ENCODE results near the gene WDR47. TPM values are rescaled to one million over a fixed set of nuclear protein-coding genes. Genes with fewer than 3 reads are reported as not detected.
A peak's percentile ranks its signal among the peaks of the same experiment; 100 is the strongest.

WDR47 gene
- polyA plus RNA-seq: 1 to 10 TPM; 6.0 to 8.0 (median 7.5) TPM

DNA sequence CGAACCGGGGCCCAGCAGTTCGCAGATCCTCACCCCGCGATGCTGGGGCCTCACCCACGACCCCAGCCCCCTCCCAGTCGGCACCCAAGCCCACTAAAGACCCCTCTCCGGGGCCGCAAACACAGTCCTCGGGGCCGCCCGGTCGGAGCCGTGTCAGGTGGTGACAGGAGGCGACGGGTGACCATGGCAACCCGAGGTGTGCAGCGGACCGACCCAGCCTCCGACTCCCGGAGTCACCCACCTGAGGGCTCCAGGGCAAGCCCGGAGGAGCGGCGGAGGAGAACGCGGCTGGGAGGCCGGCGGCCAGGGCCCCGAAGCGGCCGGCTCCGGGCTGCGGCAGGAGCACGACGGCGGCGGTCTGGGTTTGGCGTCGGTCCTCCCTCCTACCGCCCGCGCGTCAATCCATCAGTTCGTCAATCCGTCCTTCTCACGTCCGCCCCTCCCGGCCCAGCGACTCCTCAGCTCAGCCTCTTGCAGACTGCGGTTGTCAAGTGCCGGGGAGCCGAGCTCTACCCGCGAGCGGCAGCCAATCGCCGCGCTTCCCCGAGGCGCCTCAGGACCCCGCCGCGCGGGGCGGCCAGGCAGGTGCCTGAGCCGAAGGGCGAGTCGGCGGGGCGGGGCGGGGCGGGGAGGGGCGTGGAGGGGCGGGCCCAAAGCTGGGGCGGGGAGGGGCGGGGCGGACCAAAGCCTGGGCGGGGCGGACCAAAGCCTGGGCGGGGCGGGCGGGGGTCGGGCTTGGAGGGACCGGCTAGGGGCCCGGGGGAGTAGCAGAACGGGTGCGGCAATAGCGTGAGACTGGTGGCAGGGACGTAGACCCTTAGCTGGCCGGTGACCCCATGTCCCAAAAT is at the start of gene WDR47:
Gene WDR47, minus strand, starts transcription at position 482 of the 848 bp plus-strand sequence. CDS start 18,590 bp downstream, outside the sequence.
- peaks cover 16 to 19% of the 10 kb centered on the region in 2 donors for H3K4me1 Mint-ChIP-seq
- H3K36me3 Mint-ChIP-seq: no peaks in the 10 kb centered on the region
- peak; percentile 97 to 98 (median 98) for DNase-seq
- peak within 1 kb of the TSS; percentile 87 to 96 (median 94) for H3K4me3 Mint-ChIP-seq
- no peaks in the 10 kb centered on the region for H3K9me3 Mint-ChIP-seq
- peak within 1 kb of the TSS; percentile 86 to 98 (median 96) for H3K27ac Mint-ChIP-seq
- peaks cover 2 to 14% (median 8%) of the 10 kb centered on the region in 3 donors for H3K27me3 Mint-ChIP-seq (ENCODE audit: low read depth in 3 of 3)

GRCh38 chr1:109091078-109091838 is 49.4 kb upstream of the WDR47 start:
- H3K27me3 Mint-ChIP-seq (ENCODE audit: low read depth in 3 of 3): peaks cover 2 to 12% (median 4%) of the 10 kb centered on the region in 3 donors
- no peak for DNase-seq
- H3K36me3 Mint-ChIP-seq: peaks cover 0 to 11% (median 3%) of the 10 kb centered on the region in 3 donors
- H3K4me1 Mint-ChIP-seq: peaks cover 38 to 39% of the 10 kb centered on the region in 2 donors
- peak overlapping the region; percentile 94 to 99 (median 97) for H3K4me3 Mint-ChIP-seq
- H3K9me3 Mint-ChIP-seq: no peaks in the 10 kb centered on the region
- peak overlapping the region; percentile 93 to 99 (median 97) for H3K27ac Mint-ChIP-seq

GRCh38 chr1:109090196-109091077 is 48.5 kb upstream of the WDR47 start, which contains the start of gene TMEM167B:
Gene TMEM167B, plus strand, starts transcription at chr1:109090764. Its CDS starts 109 bp downstream, at chr1:109090873.
- Mint-ChIP-seq H3K27me3 (ENCODE audit: low read depth in 3 of 3) (peaks cover 4 to 12% (median 4%) of the 10 kb centered on the region in 3 donors), H3K4me3 (peak within 1 kb of the TSS; percentile 94 to 99 (median 97)), H3K4me1 (peaks cover 38 to 39% of the 10 kb centered on the region in 2 donors), H3K36me3 (peaks cover 0 to 11% (median 3%) of the 10 kb centered on the region in 3 donors), H3K27ac (peak within 1 kb of the TSS; percentile 93 to 99 (median 97)), H3K9me3 (no peaks in the 10 kb centered on the region)
- DNase-seq: peak; percentile 83 to 87 (median 86)

DNA sequence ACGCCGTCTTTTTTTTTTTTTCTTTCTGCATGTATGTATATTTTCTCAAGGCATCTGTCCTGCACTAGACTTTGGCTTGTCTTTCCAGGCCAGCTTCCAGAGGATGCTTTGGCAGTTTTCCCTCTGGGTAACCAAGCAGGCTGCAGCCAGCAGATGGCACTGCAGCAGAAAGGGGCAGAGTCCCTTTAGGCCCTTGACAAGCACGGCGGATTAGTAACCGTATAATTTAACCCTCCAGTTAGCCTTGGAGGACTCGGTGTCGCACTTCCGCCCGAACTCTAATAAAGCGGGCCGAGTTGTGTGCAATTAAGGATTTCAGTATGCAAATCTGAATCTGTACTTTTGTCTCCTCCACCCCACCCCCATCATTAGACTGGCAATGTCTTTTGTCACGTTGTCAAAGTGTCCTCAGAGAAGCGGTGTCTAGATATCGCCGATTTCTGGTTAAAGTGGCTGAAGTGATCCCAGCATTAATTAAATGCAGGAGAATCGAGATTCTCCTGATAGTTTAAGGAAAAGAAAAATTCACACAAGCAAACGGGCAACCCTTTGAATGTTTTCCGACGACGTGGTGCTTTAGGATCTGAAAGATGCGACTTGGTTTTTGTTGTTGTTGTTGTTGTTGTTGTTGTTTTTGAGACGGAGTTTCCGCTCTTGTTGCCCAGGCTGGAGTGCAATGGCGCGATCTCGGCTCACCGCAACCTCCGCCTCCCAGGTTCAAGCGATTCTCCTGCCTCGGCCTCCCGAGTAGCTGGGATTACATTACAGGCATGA is 47.5 kb upstream of the WDR47 start:
- H3K36me3 Mint-ChIP-seq: peaks cover 0 to 3% (median 0%) of the 10 kb centered on the region in 3 donors
- DNase-seq: peak in 1 of 3 donors; percentile 51
- peaks cover 36 to 38% of the 10 kb centered on the region in 2 donors for H3K4me1 Mint-ChIP-seq
- peak overlapping the region; percentile 56 to 97 (median 97) for H3K4me3 Mint-ChIP-seq
- H3K9me3 Mint-ChIP-seq: no peaks in the 10 kb centered on the region
- peak overlapping the region; percentile 65 to 97 (median 95) for H3K27ac Mint-ChIP-seq
- H3K27me3 Mint-ChIP-seq (ENCODE audit: low read depth in 3 of 3): peaks cover 4 to 12% (median 4%) of the 10 kb centered on the region in 3 donors

DNA sequence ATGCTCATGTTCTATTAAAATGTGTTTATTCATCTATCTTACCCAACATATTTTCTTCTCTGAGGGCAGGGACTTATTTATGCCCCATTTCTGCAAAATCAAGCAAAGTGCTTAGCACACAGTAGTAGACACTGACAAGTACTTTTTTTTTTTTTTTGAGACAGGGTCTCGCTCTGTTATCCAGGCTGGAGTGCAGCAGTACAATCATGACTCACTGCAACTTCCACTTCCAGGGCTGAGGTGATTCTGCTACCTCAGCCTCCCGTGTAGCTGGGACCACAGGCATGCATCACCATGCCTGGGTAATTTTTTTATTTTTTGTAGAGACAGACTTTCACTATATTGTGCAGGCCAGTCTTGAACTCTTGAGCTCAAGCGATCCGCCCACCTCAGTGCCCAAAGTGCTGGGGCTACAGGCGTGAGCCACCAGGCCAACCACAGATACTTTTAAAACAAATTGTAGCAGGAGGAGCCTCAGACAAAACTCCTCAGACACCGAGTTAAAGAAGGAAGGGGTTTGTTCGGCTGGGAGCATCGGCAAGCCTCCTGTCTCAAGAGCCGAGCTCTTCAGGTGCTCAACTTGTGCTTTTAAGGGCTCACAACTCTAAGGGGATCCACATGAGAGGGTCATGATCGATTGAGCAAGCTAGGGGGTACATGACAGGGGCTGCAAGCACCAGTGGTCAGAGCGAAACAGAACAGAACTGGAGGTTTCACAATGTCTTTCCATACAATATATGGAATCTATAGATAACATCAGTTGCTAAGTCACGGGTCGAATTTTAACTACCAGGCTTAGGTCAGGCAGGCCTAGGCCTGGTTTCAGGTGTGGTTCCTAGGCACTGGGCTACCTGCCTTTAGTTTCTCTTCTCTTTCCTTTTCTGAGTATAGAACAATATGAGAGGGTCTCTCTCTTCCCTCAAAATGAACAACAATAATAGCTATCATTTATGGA is 42.9 kb upstream of the WDR47 start:
- Mint-ChIP-seq H3K27me3 (ENCODE audit: low read depth in 3 of 3) (peaks cover 0 to 6% (median 4%) of the 10 kb centered on the region in 3 donors), H3K9me3 (peaks cover 0 to 2% (median 0%) of the 10 kb centered on the region in 6 donors), H3K4me1 (peaks cover under 1 to 8% of the 10 kb centered on the region in 2 donors), H3K27ac (no peak overlapping the region), H3K4me3 (no peak overlapping the region), H3K36me3 (no peaks in the 10 kb centered on the region)
- no peak for DNase-seq

DNA sequence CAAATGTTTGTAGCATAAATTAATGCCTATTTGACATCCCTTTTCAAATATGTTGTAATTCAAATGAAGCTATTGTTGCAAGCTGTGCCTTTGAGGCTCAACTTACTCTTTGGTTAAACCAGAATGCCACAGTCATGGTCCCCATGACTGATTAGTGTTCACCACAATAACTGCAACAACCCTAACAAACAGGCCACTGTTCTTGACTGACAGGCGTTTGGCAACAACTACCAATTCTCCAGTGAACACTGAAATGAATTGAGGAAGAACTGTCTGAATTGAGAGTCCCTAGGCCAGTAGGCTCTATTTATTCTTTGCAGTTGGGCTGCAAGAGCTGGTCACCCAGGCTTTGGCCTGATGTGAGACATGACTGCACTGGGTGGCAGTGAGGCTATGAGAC is 42.0 kb upstream of the WDR47 start:
- Mint-ChIP-seq H3K4me1 (peaks cover 0 to under 1% of the 10 kb centered on the region in 2 donors), H3K27me3 (ENCODE audit: low read depth in 3 of 3) (peaks cover 0 to 8% (median 2%) of the 10 kb centered on the region in 3 donors), H3K27ac (peak overlapping the region in 1 of 6 donors; percentile 40), H3K4me3 (no peak overlapping the region), H3K9me3 (peaks cover 0 to 2% (median 0%) of the 10 kb centered on the region in 6 donors), H3K36me3 (no peaks in the 10 kb centered on the region)
- DNase-seq: no peak

GRCh38 chr1:109083501-109083900 is 41.6 kb upstream of the WDR47 start:
- H3K27ac Mint-ChIP-seq: peak overlapping the region in 1 of 6 donors; percentile 40
- H3K4me3 Mint-ChIP-seq: no peak overlapping the region
- no peak for DNase-seq
- peaks cover 0 to 8% (median 2%) of the 10 kb centered on the region in 3 donors for H3K27me3 Mint-ChIP-seq (ENCODE audit: low read depth in 3 of 3)
- H3K9me3 Mint-ChIP-seq: peaks cover 0 to 2% (median 0%) of the 10 kb centered on the region in 6 donors
- no peaks in the 10 kb centered on the region for H3K4me1 Mint-ChIP-seq
- no peaks in the 10 kb centered on the region for H3K36me3 Mint-ChIP-seq

- DNase-seq: no peak
- H3K36me3 Mint-ChIP-seq: peaks cover 0 to 3% (median 0%) of the 10 kb centered on the region in 3 donors
- no peak overlapping the region for H3K4me3 Mint-ChIP-seq
Measured at GRCh38 chr1:109080441-109081082, 38.7 kb upstream of the WDR47 start.

DNA sequence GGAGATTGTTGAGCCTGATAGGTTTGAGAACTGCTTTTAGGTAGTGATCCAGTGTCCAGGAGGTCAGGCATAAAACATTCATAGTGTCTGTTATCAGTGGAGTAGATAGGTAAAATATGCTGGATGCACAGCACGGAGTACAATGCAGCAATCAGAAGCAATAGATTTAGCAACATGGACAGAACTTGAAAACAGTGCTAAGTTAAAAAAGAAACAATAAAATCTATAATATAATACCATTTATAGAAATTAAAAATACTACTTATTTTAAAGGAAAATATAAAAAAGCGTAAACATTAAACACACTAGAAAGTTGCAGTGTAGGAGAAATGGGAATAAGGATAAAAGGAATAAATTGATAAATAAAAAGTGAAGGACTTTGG is 37.3 kb upstream of the WDR47 start:
- Mint-ChIP-seq H3K27me3 (ENCODE audit: low read depth in 3 of 3) (peaks cover 7 to 12% (median 11%) of the 10 kb centered on the region in 3 donors), H3K4me3 (no peak overlapping the region), H3K36me3 (peaks cover 0 to 3% (median 1%) of the 10 kb centered on the region in 3 donors), H3K27ac (peak overlapping the region in 1 of 6 donors; percentile 44), H3K4me1 (peaks cover 18 to 21% of the 10 kb centered on the region in 2 donors), H3K9me3 (peaks cover 0 to 2% (median 0%) of the 10 kb centered on the region in 6 donors)
- DNase-seq: no peak

More at GRCh38 chr1:109080441-109081082, 38.7 kb upstream of the WDR47 start:
- H3K27me3 Mint-ChIP-seq (ENCODE audit: low read depth in 3 of 3): peaks cover 5 to 11% (median 8%) of the 10 kb centered on the region in 3 donors
- peaks cover 7% of the 10 kb centered on the region in 2 donors for H3K4me1 Mint-ChIP-seq
- H3K27ac Mint-ChIP-seq: peak overlapping the region in 3 of 6 donors; percentile 26 to 88 (median 69)
- peaks cover 0 to 2% (median 0%) of the 10 kb centered on the region in 6 donors for H3K9me3 Mint-ChIP-seq

DNA sequence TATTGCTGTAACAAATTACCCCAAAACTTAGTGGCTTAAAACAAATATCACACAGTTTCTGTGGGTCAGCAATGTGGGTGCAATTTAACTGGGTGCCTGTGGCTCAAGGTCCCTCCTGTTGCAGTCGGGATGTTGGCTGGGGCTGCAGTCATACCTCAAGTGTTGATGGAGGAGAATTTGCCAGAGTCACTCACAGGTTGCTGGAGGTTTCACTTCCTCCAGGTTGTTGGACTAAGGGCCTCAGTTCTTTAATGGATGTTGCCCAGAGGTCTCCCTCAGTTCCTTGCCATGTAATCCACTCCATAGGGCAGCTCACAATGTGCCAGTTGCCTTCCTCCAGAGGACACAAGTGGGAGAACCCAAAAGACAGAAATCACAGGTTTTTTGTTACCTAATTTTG is 36.4 kb upstream of the WDR47 start:
- Mint-ChIP-seq H3K9me3 (peaks cover 0 to 2% (median 0%) of the 10 kb centered on the region in 6 donors), H3K27me3 (ENCODE audit: low read depth in 3 of 3) (peaks cover 7 to 12% (median 9%) of the 10 kb centered on the region in 3 donors), H3K4me1 (peaks cover 20 to 25% of the 10 kb centered on the region in 2 donors), H3K36me3 (peaks cover 0 to 3% (median 3%) of the 10 kb centered on the region in 3 donors), H3K27ac (peak overlapping the region in 3 of 6 donors; percentile 62 to 81 (median 75)), H3K4me3 (no peak overlapping the region)
- DNase-seq: no peak
